Hematopoietic multipotent progenitor cell treated with erythropoietin and hydrocortisone succinate and interleukin-3 and kit ligand, for 4 days (in vitro differentiated cells): ENCODE measurements around the gene DDX10.

Experiments used
- DNase-seq: peaks from one replicate; pipeline ENCODE4 v3.0.0-alpha.2; 2015

Gene DDX10

GRCh38 chr11:108662700-108663099 is 2.2 kb upstream of the DDX10 start:
- DNase-seq: no peak

- DNase-seq: no peak
These were observed 1.6 kb upstream of the DDX10 start for GRCh38 chr11:108663154-108663877.

GRCh38 chr11:108666373-108666772 is 1.5 kb downstream of the DDX10 start:
- DNase-seq: no peak

- no peak for DNase-seq
These were observed 4.4 kb downstream of the DDX10 start for GRCh38 chr11:108669286-108669685.

- no peak for DNase-seq
These were observed 4.8 kb downstream of the DDX10 start for GRCh38 chr11:108669711-108670110.

GRCh38 chr11:108670451-108670850 is 5.6 kb downstream of the DDX10 start:
- no peak for DNase-seq

- peak; percentile 78 for DNase-seq
These were observed 7.2 kb downstream of the DDX10 start for GRCh38 chr11:108672113-108672512.

- DNase-seq: no peak
These were observed 7.9 kb downstream of the DDX10 start for GRCh38 chr11:108672786-108673185.

GRCh38 chr11:108679045-108679444 is 14.2 kb downstream of the DDX10 start:
- no peak for DNase-seq

GRCh38 chr11:108680271-108680670 is 15.4 kb downstream of the DDX10 start:
- DNase-seq: no peak

- DNase-seq: no peak
These were observed 20.7 kb downstream of the DDX10 start for GRCh38 chr11:108685419-108686130.

GRCh38 chr11:108693852-108694251 is 29.0 kb downstream of the DDX10 start:
- DNase-seq: peak; percentile 19

- no peak for DNase-seq
These were observed 30.0 kb downstream of the DDX10 start for GRCh38 chr11:108694846-108695245.

- DNase-seq: peak; percentile 92
These were observed 33.1 kb downstream of the DDX10 start for GRCh38 chr11:108697872-108698473.

- no peak for DNase-seq
These were observed 34.2 kb downstream of the DDX10 start for GRCh38 chr11:108698844-108699642.

- no peak for DNase-seq
These were observed 39.0 kb downstream of the DDX10 start for GRCh38 chr11:108703916-108704315.

GRCh38 chr11:108705061-108705460 is 40.2 kb downstream of the DDX10 start:
- no peak for DNase-seq

GRCh38 chr11:108708173-108708572 is 43.3 kb downstream of the DDX10 start:
- DNase-seq: peak; percentile 5

GRCh38 chr11:108709741-108710140 is 44.9 kb downstream of the DDX10 start:
- DNase-seq: no peak

GRCh38 chr11:108713076-108713790 is 48.4 kb downstream of the DDX10 start:
- DNase-seq: peak; percentile 26

- DNase-seq: no peak
These were observed 50.4 kb downstream of the DDX10 start for GRCh38 chr11:108715239-108715638.

GRCh38 chr11:108718466-108718865 is 53.6 kb downstream of the DDX10 start:
- no peak for DNase-seq
